Tracheal epithelial cell (primary cell): ENCODE measurements around the gene FHOD1. TPM values are rescaled to one million over a fixed set of nuclear protein-coding genes. Genes with fewer than 3 reads are reported as not detected.

Experiments used
- total RNA-seq: library from RNA; depleted of rRNA; stranded (reverse); fragments of >200 nt; gene quantifications from 2 replicates; pipeline ENCODE4 v1.2.1, GENCODE V29; 2014

FHOD1 gene
- total RNA-seq, result 4.0 and 4.3 TPM in 2 replicates

GRCh38 chr16:67247192-67248072 is at the start of gene FHOD1:
Gene FHOD1, minus strand, starts transcription at chr16:67247481. Its CDS starts 71 bp downstream, at chr16:67247410.

GRCh38 chr16:67279296-67280089 is 32.2 kb upstream of the FHOD1 start, which contains the start of gene PLEKHG4:
Gene PLEKHG4, plus strand, starts transcription at chr16:67279532. Its CDS starts 513 bp downstream, at chr16:67280045.

GRCh38 chr16:67248401-67249177 is 1.3 kb upstream of the FHOD1 start, which contains the start of gene SLC9A5:
Gene SLC9A5, plus strand, starts transcription at chr16:67248979. Its CDS starts 36 bp downstream, at chr16:67249015.

GRCh38 chr16:67226804-67227566 is 20.3 kb downstream of the FHOD1 start, which contains the start of gene TMEM208:
Gene TMEM208, plus strand, starts transcription at chr16:67227130. Its CDS starts 89 bp downstream, at chr16:67227219.

DNA sequence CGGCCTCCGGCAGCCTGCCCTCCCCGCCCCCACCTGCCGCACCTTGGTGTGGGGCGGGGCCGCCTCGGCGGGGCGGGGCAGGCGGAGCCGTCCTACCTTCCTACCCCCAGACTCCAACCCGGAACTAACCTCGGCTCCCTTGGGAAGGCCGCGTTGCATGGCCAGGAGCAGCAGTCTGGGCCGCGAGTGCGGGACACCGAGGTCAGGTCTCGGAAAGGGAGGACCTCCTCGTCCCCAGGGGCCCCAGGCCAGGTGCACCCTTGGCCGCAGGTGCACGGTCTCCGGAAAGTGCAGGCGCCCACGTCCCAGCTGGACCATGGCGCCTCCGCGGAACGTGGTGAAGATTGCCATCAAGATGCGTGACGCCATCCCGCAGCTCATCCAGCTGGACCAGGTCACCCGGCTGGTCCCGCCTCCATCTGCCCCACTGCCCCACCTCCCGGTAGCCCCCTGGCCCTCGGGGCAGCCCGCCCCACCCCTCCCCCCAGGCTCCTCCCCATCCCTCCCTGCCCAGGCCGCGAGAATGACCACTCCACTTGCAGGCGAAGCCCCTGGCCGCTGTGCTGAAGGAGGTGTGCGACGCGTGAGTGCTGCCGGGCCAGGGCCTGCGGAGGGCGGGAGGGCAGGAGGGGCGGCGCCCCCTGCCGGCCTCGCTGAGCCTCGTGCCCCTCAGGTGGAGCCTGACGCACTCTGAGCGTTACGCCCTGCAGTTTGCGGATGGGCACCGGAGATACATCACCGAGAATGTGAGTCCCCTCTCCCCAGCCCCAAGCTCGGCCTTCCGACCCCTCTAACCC is 48.1 kb downstream of the FHOD1 start, which contains the start of gene ELMO3:
ELMO3 (plus strand) TSS at position 121 of the 797 bp plus-strand sequence; CDS start at position 317, 196 bp downstream.

GRCh38 chr16:67191995-67192681 is 55.1 kb downstream of the FHOD1 start, which contains the start of gene E2F4:
Gene E2F4, plus strand, starts transcription at chr16:67192155. Its CDS starts 73 bp downstream, at chr16:67192228.

DNA sequence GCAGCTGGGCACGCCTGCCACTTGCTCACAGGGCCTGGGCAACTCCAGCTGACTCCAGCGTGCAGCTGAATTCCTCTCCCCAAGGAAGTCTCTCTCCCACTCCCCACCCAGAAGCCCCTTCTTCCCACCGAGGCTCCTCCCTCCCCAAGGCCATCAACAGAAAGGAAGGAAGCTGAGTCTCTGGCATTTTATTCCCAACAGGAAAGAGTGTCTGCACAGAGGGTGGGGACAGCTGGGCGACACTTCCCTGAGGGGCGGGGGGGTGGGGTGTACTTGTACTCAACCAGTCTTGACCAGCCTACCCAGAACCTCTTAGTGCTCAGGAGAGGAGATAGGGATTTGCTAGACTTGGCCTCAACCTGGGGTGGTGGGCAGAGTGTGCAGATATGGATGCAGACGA is 57.2 kb downstream of the FHOD1 start, which contains the start of gene EXOC3L1:
EXOC3L1 (minus strand) TSS at position 96 of the 400 bp plus-strand sequence. CDS start 460 bp downstream, outside the sequence.

GRCh38 chr16:67183627-67184452 is 63.4 kb downstream of the FHOD1 start, which contains the start of gene MATCAP1:
Gene MATCAP1, minus strand, starts transcription at chr16:67183963. Its CDS starts 3,353 bp downstream, at chr16:67180610.

Other genes starting within 250 kb of the FHOD1 start
- 95.7 and 123 TPM in 2 replicates for gene CBFB, start 218.3 kb downstream of the FHOD1 start, total RNA-seq
- 12.1 and 12.5 TPM in 2 replicates for gene PHAF1, start 137.5 kb downstream of the FHOD1 start, total RNA-seq
- gene B3GNT9, start 96.5 kb downstream of the FHOD1 start, total RNA-seq, result 8.9 and 15.8 TPM in 2 replicates
- 35.4 and 48.2 TPM in 2 replicates for gene TRADD, start 87.6 kb downstream of the FHOD1 start, total RNA-seq
- gene FBXL8, start 87.5 kb downstream of the FHOD1 start, total RNA-seq, result 8.0 and 8.3 TPM in 2 replicates
- gene HSF4, start 82.7 kb downstream of the FHOD1 start, total RNA-seq, result 3.1 and 6.2 TPM in 2 replicates
- gene NOL3, start 76.9 kb downstream of the FHOD1 start, total RNA-seq, result 30.1 and 32.4 TPM in 2 replicates
- 3.6 and 3.8 TPM in 2 replicates for gene MATCAP1, start 63.5 kb downstream of the FHOD1 start, total RNA-seq
- gene EXOC3L1, start 57.3 kb downstream of the FHOD1 start, total RNA-seq, result not detected in 2 replicates
- 51.2 and 72.3 TPM in 2 replicates for gene E2F4, start 55.3 kb downstream of the FHOD1 start, total RNA-seq
- 43.7 and 49.2 TPM in 2 replicates for gene ELMO3, start 48.4 kb downstream of the FHOD1 start, total RNA-seq
- 30.4 and 45.8 TPM in 2 replicates for gene TMEM208, start 20.4 kb downstream of the FHOD1 start, total RNA-seq
- gene SLC9A5, start 1.5 kb upstream of the FHOD1 start, total RNA-seq, result 0.21 and 0.72 TPM in 2 replicates
- 16.1 and 21.1 TPM in 2 replicates for gene PLEKHG4, start 32.1 kb upstream of the FHOD1 start, total RNA-seq
- not detected in 2 replicates for gene KCTD19, start 79.3 kb upstream of the FHOD1 start, total RNA-seq
- not detected in 2 replicates for gene LRRC36, start 79.3 kb upstream of the FHOD1 start, total RNA-seq
- 0.24 and 0.43 TPM in 2 replicates for gene TPPP3, start 146.0 kb upstream of the FHOD1 start, total RNA-seq
- gene ZDHHC1, start 169.0 kb upstream of the FHOD1 start, total RNA-seq, result 3.4 and 3.6 TPM in 2 replicates
- gene HSD11B2, start 183.6 kb upstream of the FHOD1 start, total RNA-seq, result 1.9 and 3.8 TPM in 2 replicates
- gene ATP6V0D1, start 233.7 kb upstream of the FHOD1 start, total RNA-seq, result 89.3 and 113 TPM in 2 replicates
- not detected in 2 replicates for gene AGRP, start 236.1 kb upstream of the FHOD1 start, total RNA-seq